K562 (cell line): ENCODE measurements around the gene CCKAR. TPM values are rescaled to one million over a fixed set of nuclear protein-coding genes. Genes with fewer than 3 reads are reported as not detected.

Experiments used
- ATAC-seq: fragments of 200-7000 bp; cut with Tn5 transposase; 3 replicates; pipeline ENCODE4 v1.9.1; 2020; ENCODE audit warnings: moderate library complexity
- Bru-seq: library from RNA; stranded (reverse); fragments of 400-500 nt; gene quantifications from one replicate; lab custom pipeline; 2021; lab: Mats Ljungman, UMichigan
- BruChase-seq, 2 experiments: library from RNA; stranded (reverse); fragments of 400-500 nt; gene quantifications; one replicate each; lab custom pipeline; 2021; lab: Mats Ljungman, UMichigan
- BruUV-seq: library from RNA; stranded (reverse); fragments of 400-500 nt; replicated peaks from 2 replicates; lab custom pipeline; 2021; lab: Mats Ljungman, UMichigan
- CTCF ChIA-PET: fragments of 300-600 bp; formaldehyde crosslinking; extraction: SDS; loops from one replicate; lab custom pipeline; 2021; ENCODE audit warnings: low intra/inter-chr PET ratio; lab: Yijun Ruan, JAX
- POLR2A ChIA-PET: fragments of 300-600, 350-650 bp; sonication (Branson Sonifier 250); formaldehyde crosslinking; extraction: SDS; loops from one replicate; lab custom pipeline; 2021; ENCODE audit warnings: antibody characterized with exemption, inconsistent platforms; lab: Yijun Ruan, JAX
- DNase-seq, 4 experiments: peaks; one replicate each; pipeline versions ENCODE4 v3.0.0 to v3.0.0-alpha.2; 2011 to 2018; ENCODE audit warnings: low spot score in 3 of 4, mixed read lengths in 3 of 4; ENCODE audit errors: extremely low read depth in 1 of 4
- FAIRE-seq: peaks from 2 replicates; lab custom pipeline; 2011; peaks lifted over from hg19 to GRCh38; lab: Jason Lieb, UNC
- H2AFZ ChIP-seq: 2 replicates; pipeline ENCODE4 v1.6.0; 2011; ENCODE audit warnings: low read depth, low read length, control low read depth, inconsistent platforms
- H3K27ac ChIP-seq: fragments of 200-600 bp; 3 replicates; pipeline ENCODE4 v1.8.0; 2011; ENCODE audit warnings: low read depth, mild to moderate bottlenecking, control low read depth, inconsistent platforms, low read length, moderate library complexity, mixed read lengths; ENCODE audit errors: extremely low read depth
- H3K27me3 ChIP-seq, 2 experiments: fragments of 300-600 bp in 1 of 2; 2 replicates in 1 of 2; 3 replicates in 1 of 2; pipeline versions ENCODE4 v1.6.0 to v1.8.0; 2011; ENCODE audit warnings: inconsistent platforms in 2 of 2, low read length in 2 of 2, mild to moderate bottlenecking in 1 of 2, mixed read lengths in 1 of 2, moderate library complexity in 1 of 2; ENCODE audit not compliant: control insufficient read depth in 2 of 2, insufficient read depth in 2 of 2
- H3K36me3 ChIP-seq: fragments of 300-600 bp; 3 replicates; pipeline ENCODE4 v1.8.0; 2011; ENCODE audit warnings: mild to moderate bottlenecking, low read length, inconsistent platforms; ENCODE audit not compliant: control insufficient read depth, insufficient read depth
- H3K4me1 ChIP-seq, 2 experiments: fragments of 200-600 bp in 1 of 2; replicated peaks in 1 of 2; 2 replicates in 1 of 2; 3 replicates in 1 of 2; pipeline versions ENCODE4 v1.5.1 to v1.8.0; 2011; ENCODE audit warnings: inconsistent platforms in 2 of 2, low read length in 2 of 2, mild to moderate bottlenecking in 1 of 2, mixed read lengths in 1 of 2, moderate library complexity in 1 of 2; ENCODE audit not compliant: control insufficient read depth in 2 of 2, insufficient read depth in 2 of 2
- H3K4me2 ChIP-seq: 2 replicates; pipeline ENCODE4 v1.6.1; 2011; ENCODE audit warnings: low read length, control low read depth, inconsistent platforms, mixed read lengths; ENCODE audit not compliant: insufficient read depth
- H3K4me3 ChIP-seq: fragments of 200-600 bp; sonication (generic), shearing (Covaris generic); 2 replicates; pipeline ENCODE4 v1.5.1; 2016; ENCODE audit warnings: control low read depth, inconsistent platforms
- H3K79me2 ChIP-seq: fragments of 200-600 bp; 3 replicates; pipeline ENCODE4 v1.8.0; 2011; ENCODE audit warnings: low read length, inconsistent platforms; ENCODE audit not compliant: control insufficient read depth, insufficient read depth
- H3K9ac ChIP-seq, 2 experiments: 2 replicates each; pipeline versions ENCODE4 v1.6.0 to v1.6.1; 2011; ENCODE audit warnings: low read depth in 2 of 2, low read length in 2 of 2, control low read depth in 1 of 2, inconsistent platforms in 1 of 2, mild to moderate bottlenecking in 1 of 2, mixed read lengths in 1 of 2; ENCODE audit not compliant: insufficient read depth in 1 of 2
- H3K9me1 ChIP-seq: one replicate; pipeline ENCODE4 v1.6.0; 2011; ENCODE audit warnings: inconsistent platforms, mild to moderate bottlenecking, low read length, moderate library complexity; ENCODE audit not compliant: control insufficient read depth, insufficient read depth
- H3K9me3 ChIP-seq: replicated peaks from 2 replicates; pipeline ENCODE4 v1.5.1; 2011; ENCODE audit warnings: low read depth, low read length, inconsistent platforms; ENCODE audit not compliant: control insufficient read depth, insufficient read depth
- H4K20me1 ChIP-seq: replicated peaks from 2 replicates; pipeline ENCODE4 v1.6.1; 2011; ENCODE audit warnings: low read length, inconsistent platforms, mixed read lengths; ENCODE audit not compliant: control insufficient read depth, insufficient read depth
- MCM7 ChIP-seq, 2 experiments: fragments of 450-650 bp; IDR thresholded peaks; 2 replicates each; pipeline ENCODE4 v1.6.1; 2016 to 2018
- MXD1 ChIP-seq: fragments of 250-450 bp; sonication (Bioruptor Pico); IDR thresholded peaks from 2 replicates; pipeline ENCODE4 v1.8.0; 2021; ENCODE audit warnings: borderline replicate concordance, mild to moderate bottlenecking, moderate library complexity; ENCODE audit not compliant: poor library complexity, severe bottlenecking
- SP1 ChIP-seq: sonication (generic); formaldehyde crosslinking; IDR thresholded peaks from 2 replicates; pipeline ENCODE4 v1.8.1; 2022; ENCODE audit warnings: mild to moderate bottlenecking, missing genetic modification reagents
- WGBS: fragments of 100-300 bp; shearing (Covaris generic); methylation state at CpG from one replicate; pipeline ENCODE4 v1.1.6; 2016; ENCODE audit warnings: low coverage, mixed read lengths; ENCODE audit not compliant: insufficient coverage; ENCODE audit errors: missing lambda C conversion rate; 5-methylcytosine and 5-hydroxymethylcytosine counted together
- in situ Hi-C: fragments of 300-500 bp; cut with MboI; formaldehyde crosslinking; loops from 4 replicates; pipeline ENCODE4 v1.15.0; 2018; ENCODE audit warnings: inconsistent platforms, mixed read lengths
- intact Hi-C: fragments of 100-400 bp; cut with micrococcal nuclease; formaldehyde crosslinking; loops from 2 replicates; pipeline ENCODE4 v1.14.2; 2022
- long read RNA-seq, 3 experiments: library from polyadenylated mRNA in 2 of 3; library from RNA in 1 of 3; unstranded in 2 of 3; stranded (forward) in 1 of 3; transcript quantifications; one replicate each; pipeline ENCODE4 v2.0.0, GENCODE V29; 2019 to 2022
- polyA minus RNA-seq, 3 experiments: library from RNA; depleted of rRNA, polyadenylated mRNA; stranded (reverse); fragments of >200 nt; gene quantifications; 2 replicates each; pipeline ENCODE4 v1.2.3, GENCODE V29; 2011
- polyA plus RNA-seq, 8 experiments: library from polyadenylated mRNA; depleted of rRNA in 4 of 8; stranded (reverse) in 5 of 8; unstranded in 3 of 8; fragments of >200 nt; fragmentation: Nextera tagmentation in 2 of 8; fragmentation: Illumina TruSeq in 1 of 8; extraction: Ambion mirVana in 2 of 8; extraction: Trizol in 1 of 8; gene quantifications; 2 replicates each; pipeline versions ENCODE4 v1.2.1 to v1.2.3, GENCODE V29; 2011 to 2014; ENCODE audit warnings: inconsistent platforms in 1 of 8, missing spikeins in 1 of 8
- total RNA-seq, 7 experiments: library from RNA; depleted of rRNA in 6 of 7; stranded (reverse); fragments of >200 nt in 6 of 7; fragmentation: Illumina TruSeq in 2 of 7; extraction: Trizol in 2 of 7; gene quantifications; 2 replicates each; pipeline versions ENCODE4 v1.2.1 to v1.2.3, GENCODE V29; 2011 to 2021; ENCODE audit warnings: low replicate concordance in 1 of 7

CCKAR gene, protein sequence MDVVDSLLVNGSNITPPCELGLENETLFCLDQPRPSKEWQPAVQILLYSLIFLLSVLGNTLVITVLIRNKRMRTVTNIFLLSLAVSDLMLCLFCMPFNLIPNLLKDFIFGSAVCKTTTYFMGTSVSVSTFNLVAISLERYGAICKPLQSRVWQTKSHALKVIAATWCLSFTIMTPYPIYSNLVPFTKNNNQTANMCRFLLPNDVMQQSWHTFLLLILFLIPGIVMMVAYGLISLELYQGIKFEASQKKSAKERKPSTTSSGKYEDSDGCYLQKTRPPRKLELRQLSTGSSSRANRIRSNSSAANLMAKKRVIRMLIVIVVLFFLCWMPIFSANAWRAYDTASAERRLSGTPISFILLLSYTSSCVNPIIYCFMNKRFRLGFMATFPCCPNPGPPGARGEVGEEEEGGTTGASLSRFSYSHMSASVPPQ
- total RNA-seq (2011; cell fraction: chromatin; rRNA removed; ENCODE audit: low replicate concordance): not detected in 2 replicates
- total RNA-seq (2011; cell fraction: nucleolus; rRNA removed): not detected in 2 replicates
- not detected in 2 replicates for total RNA-seq (2011; cell fraction: nucleoplasm; rRNA removed)
- total RNA-seq (2014; rRNA removed): not detected in 2 replicates
- total RNA-seq (2014; rRNA removed; fragmentation: Illumina TruSeq; extraction: Trizol): not detected in 2 replicates
- not detected in 2 replicates for total RNA-seq (2015; rRNA removed; fragmentation: Illumina TruSeq; extraction: Trizol)
- not detected in 2 replicates for total RNA-seq (2021)
- not detected in 2 replicates for polyA plus RNA-seq (2011; rRNA removed)
- not detected in 2 replicates for polyA plus RNA-seq (2011; cell fraction: cytosol; rRNA removed)
- not detected in 2 replicates for polyA plus RNA-seq (2011; cell fraction: nucleus; rRNA removed)
- not detected in 2 replicates for polyA plus RNA-seq (2012)
- not detected in 2 replicates for polyA plus RNA-seq (2014; fragmentation: Illumina TruSeq; extraction: Trizol)
- not detected for polyA plus RNA-seq (2014; fragmentation: Nextera tagmentation; extraction: Ambion mirVana)
- polyA plus RNA-seq (2014; rRNA removed): not detected in 2 replicates
- not detected in 2 replicates for polyA minus RNA-seq (2011; rRNA and poly(A)+ RNA removed)
- polyA minus RNA-seq (2011; cell fraction: cytosol; rRNA and poly(A)+ RNA removed): not detected in 2 replicates
- not detected in 2 replicates for polyA minus RNA-seq (2011; cell fraction: nucleus; rRNA and poly(A)+ RNA removed)
- Bru-seq, nascent RNA: not detected
- BruChase-seq, experiment 1, labeled RNA remaining after a 2-hour chase: not detected
- BruChase-seq, experiment 2, labeled RNA remaining after a 6-hour chase: not detected
- long read RNA-seq, experiment 1: 0 reads
- long read RNA-seq, experiment 2: 0 reads
- long read RNA-seq, experiment 3: 0 reads

DNA sequence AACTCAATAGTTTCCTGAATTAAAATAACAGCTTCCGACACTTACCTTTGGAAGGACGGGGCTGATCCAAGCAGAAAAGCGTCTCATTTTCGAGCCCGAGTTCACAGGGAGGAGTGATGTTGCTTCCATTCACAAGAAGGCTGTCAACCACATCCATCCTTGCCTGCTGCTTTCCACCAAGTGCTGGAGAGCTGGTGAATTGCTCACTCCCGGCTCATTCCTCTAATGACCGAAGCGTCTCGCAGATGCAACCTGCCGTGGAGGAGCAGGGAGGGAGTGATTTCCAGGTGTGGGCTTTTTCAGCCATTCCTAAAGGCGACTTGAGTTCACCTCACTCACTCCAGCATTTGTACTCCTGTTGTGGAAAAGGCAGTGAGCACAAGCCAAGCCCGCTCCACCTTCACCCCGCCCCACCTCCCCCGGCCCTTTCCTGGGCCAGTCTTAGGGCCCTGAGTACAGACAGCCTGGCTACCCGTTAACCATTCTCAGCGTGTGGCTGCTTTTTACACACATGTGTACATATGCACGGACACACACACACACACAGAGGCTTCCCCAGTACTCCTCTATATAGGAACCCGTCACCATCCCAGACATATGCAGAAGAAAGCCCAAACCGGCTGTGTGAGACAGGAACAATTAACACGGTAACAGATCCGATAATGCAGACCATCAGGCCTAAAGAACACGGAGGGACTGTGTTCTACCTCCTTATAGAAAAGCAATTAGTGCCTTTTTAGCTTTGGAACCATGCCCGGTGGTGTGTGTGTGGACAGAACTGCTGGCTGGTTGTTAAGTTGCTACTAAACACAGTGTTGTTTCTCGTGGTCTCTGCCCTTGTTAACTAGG lies at the start of gene CCKAR:
Gene CCKAR, minus strand, starts transcription at position 374 of the 849 bp plus-strand sequence. Its CDS starts 217 bp downstream, at position 157.
- Histone ChIP-seq H2AFZ (no peak within 1 kb of the TSS), H3K4me1 (no peaks in the 10 kb centered on the region), H3K27me3 (peaks cover 42 to 45% of the 10 kb centered on the region in 2 experiments), H3K36me3 (no peaks in the 10 kb centered on the region), H3K4me3 (no peak within 1 kb of the TSS), H3K9ac (no peak within 1 kb of the TSS), H3K79me2 (no peaks in the 10 kb centered on the region), H3K27ac (no peak within 1 kb of the TSS), H3K9me3 (no peaks in the 10 kb centered on the region), H3K9me1 (no peaks in the 10 kb centered on the region), H4K20me1 (no peaks in the 10 kb centered on the region; the same call in 1 of the 2 replicates), H3K4me2 (no peak within 1 kb of the TSS)
- CTCF ChIA-PET: no interaction called here
- POLR2A ChIA-PET: interaction anchor here (0.9 to 1.2 kb wide), 3 partner anchors 9 to 14 kb away, joined by 3 to 4 read pairs (median 3); no protein-coding TSS in a partner anchor
- TF ChIP-seq SP1 (no peak), MCM7 (IDR thresholded peaks at IDR 0.05) (no peak), MXD1 (CRISPR knock-in tag) (no peak)
- WGBS: 1% methylated on average over 24 of the region's 24 CpGs
- ATAC-seq: peak; percentile 51
- BruUV-seq: no TSS peak
- DNase-seq: no peak
- intact Hi-C loops (no loop called here), in situ Hi-C loops (no loop called here)
- FAIRE-seq: no peak
